GM21390 (cell line): Measurements from ENCODE around the gene TMEM45B.

Source experiments
- ATAC-seq: cut with Tn5 transposase; IDR thresholded peaks from one replicate; pipeline ENCODE4 v1.9.1; 2021; ENCODE audit not compliant: unreplicated experiment

The TMEM45B gene

DNA sequence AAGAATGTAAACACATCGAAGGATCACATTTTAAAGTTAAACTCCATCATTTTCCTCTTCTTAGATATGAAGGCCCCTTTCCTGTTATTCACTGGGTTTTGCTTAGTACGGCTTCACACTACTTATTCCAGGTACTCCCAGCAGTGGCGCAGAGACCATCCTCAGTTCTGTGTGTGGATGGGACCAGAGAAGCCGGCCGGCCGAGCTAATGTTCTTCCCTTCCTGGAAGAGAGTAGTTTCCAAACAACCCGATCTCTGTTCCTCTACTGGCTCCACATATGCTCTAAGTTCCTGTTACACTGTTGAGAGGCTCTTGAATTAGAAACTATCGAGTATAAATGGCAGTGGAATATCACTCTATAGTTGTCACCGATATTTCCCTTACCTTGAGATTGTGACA is 80.4 kb downstream of the TMEM45B start:
- ATAC-seq: no peak

- ATAC-seq: no peak
These were observed 89.8 kb downstream of the TMEM45B start for GRCh38 chr11:129905402-129905801.
